ENCODE results near the gene B4GALT6.

Gene B4GALT6

GRCh38 chr18:31721601-31722000 lies 37.2 kb upstream of the B4GALT6 start:
- TF ChIP-seq CTCF (IDR thresholded peaks at IDR 0.05; ENCODE audit: insufficient read depth, low read length, poor library complexity, severe bottlenecking) = no peak
- DNase-seq (ENCODE audit: extremely low read depth, insufficient read length) = no peak
- H3K4me3 ChIP-seq (replicated peaks; ENCODE audit: low read depth, low read length) = no peak overlapping the region
- no peaks in the 10 kb centered on the region for H3K36me3 ChIP-seq (ENCODE audit: control insufficient read depth, insufficient read depth, low read length)
- H3K27me3 ChIP-seq (replicated peaks; ENCODE audit: control insufficient read depth, insufficient read depth, low read length) = no peaks in the 10 kb centered on the region; the same call in 1 of the 2 replicates

- H3K4me3 ChIP-seq (replicated peaks; ENCODE audit: low read depth, low read length) = no peak overlapping the region
- no peak for TF ChIP-seq CTCF (IDR thresholded peaks at IDR 0.05; ENCODE audit: insufficient read depth, low read length, poor library complexity, severe bottlenecking)
- H3K36me3 ChIP-seq (ENCODE audit: control insufficient read depth, insufficient read depth, low read length) = no peaks in the 10 kb centered on the region
- no peaks in the 10 kb centered on the region; the same call in 1 of the 2 replicates for H3K27me3 ChIP-seq (replicated peaks; ENCODE audit: control insufficient read depth, insufficient read depth, low read length)
- DNase-seq (ENCODE audit: extremely low read depth, insufficient read length) = no peak
Measured at GRCh38 chr18:31720867-31721266, 36.5 kb upstream of the B4GALT6 start.

- Histone ChIP-seq H3K36me3 (ENCODE audit: control insufficient read depth, insufficient read depth, low read length) (no peaks in the 10 kb centered on the region), H3K27me3 (replicated peaks; ENCODE audit: control insufficient read depth, insufficient read depth, low read length) (no peaks in the 10 kb centered on the region), H3K4me3 (replicated peaks; ENCODE audit: low read depth, low read length) (no peak overlapping the region)
- DNase-seq (ENCODE audit: extremely low read depth, insufficient read length) = no peak
- no peak for TF ChIP-seq CTCF (IDR thresholded peaks at IDR 0.05; ENCODE audit: insufficient read depth, low read length, poor library complexity, severe bottlenecking)
Measured at GRCh38 chr18:31719363-31720006, 35.1 kb upstream of the B4GALT6 start.

GRCh38 chr18:31718386-31718785 lies 34.0 kb upstream of the B4GALT6 start:
- H3K36me3 ChIP-seq (ENCODE audit: control insufficient read depth, insufficient read depth, low read length) = no peaks in the 10 kb centered on the region
- no peak for TF ChIP-seq CTCF (IDR thresholded peaks at IDR 0.05; ENCODE audit: insufficient read depth, low read length, poor library complexity, severe bottlenecking)
- no peak overlapping the region for H3K4me3 ChIP-seq (replicated peaks; ENCODE audit: low read depth, low read length)
- DNase-seq (ENCODE audit: extremely low read depth, insufficient read length) = no peak
- H3K27me3 ChIP-seq (replicated peaks; ENCODE audit: control insufficient read depth, insufficient read depth, low read length) = no peaks in the 10 kb centered on the region

GRCh38 chr18:31716362-31716761 lies 32.0 kb upstream of the B4GALT6 start:
- Histone ChIP-seq H3K4me3 (replicated peaks; ENCODE audit: low read depth, low read length) (no peak overlapping the region), H3K27me3 (replicated peaks; ENCODE audit: control insufficient read depth, insufficient read depth, low read length) (no peaks in the 10 kb centered on the region), H3K36me3 (ENCODE audit: control insufficient read depth, insufficient read depth, low read length) (no peaks in the 10 kb centered on the region)
- no peak for TF ChIP-seq CTCF (IDR thresholded peaks at IDR 0.05; ENCODE audit: insufficient read depth, low read length, poor library complexity, severe bottlenecking)
- no peak for DNase-seq (ENCODE audit: extremely low read depth, insufficient read length)
